Stimulated activated CD4-positive, alpha-beta T cell treated with anti-CD3 and anti-CD28 coated beads, Interleukin-1b, Interleukin-23, amount 100 ng/mL, for 1 hour (primary cell): ENCODE measurements around the gene BRI3.
"Not testable (repeated sequence)": the region's sequence is repeated elsewhere in the genome, so short reads cannot be mapped to it uniquely, and the experiment has no call there.

Source experiments
- DNase-seq, 2 donors: peaks; one replicate each; pipeline ENCODE4 v3.0.0-alpha.2; 2020; ENCODE audit warnings: low read depth in 2 of 2

Gene BRI3

GRCh38 chr7:98309566-98309965 lies 28.1 kb downstream of the BRI3 start:
- no peak for DNase-seq

- DNase-seq: no peak
Observed at GRCh38 chr7:98312201-98312600, 30.7 kb downstream of the BRI3 start.

- DNase-seq: no peak
Observed at GRCh38 chr7:98314469-98314868, 33.0 kb downstream of the BRI3 start.

GRCh38 chr7:98315318-98315993 lies 34.0 kb downstream of the BRI3 start:
- no peak for DNase-seq

- not testable (repeated sequence) for DNase-seq
Observed at GRCh38 chr7:98315994-98316527, 34.6 kb downstream of the BRI3 start.

GRCh38 chr7:98317366-98318040 lies 36.0 kb downstream of the BRI3 start:
- DNase-seq: no peak

- DNase-seq: no peak
Observed at GRCh38 chr7:98319176-98319575, 37.7 kb downstream of the BRI3 start.

GRCh38 chr7:98321301-98321700 lies 39.8 kb downstream of the BRI3 start:
- no peak for DNase-seq

- no peak for DNase-seq
Observed at GRCh38 chr7:98322331-98323270, 41.1 kb downstream of the BRI3 start.

GRCh38 chr7:98323597-98324322 lies 42.3 kb downstream of the BRI3 start:
- DNase-seq: no peak

- no peak for DNase-seq
Observed at GRCh38 chr7:98324782-98325181, 43.3 kb downstream of the BRI3 start.

- DNase-seq: no peak
Observed at GRCh38 chr7:98329100-98329790, 47.8 kb downstream of the BRI3 start.

GRCh38 chr7:98329791-98330373 lies 48.4 kb downstream of the BRI3 start:
- DNase-seq: no peak

- DNase-seq: no peak
Observed at GRCh38 chr7:98330926-98331529, 49.5 kb downstream of the BRI3 start.

GRCh38 chr7:98334081-98334480 lies 52.6 kb downstream of the BRI3 start:
- DNase-seq: no peak

- no peak for DNase-seq
Observed at GRCh38 chr7:98335411-98335977, 54.0 kb downstream of the BRI3 start.

GRCh38 chr7:98338441-98338840 lies 57.0 kb downstream of the BRI3 start:
- DNase-seq: no peak

- DNase-seq: no peak
Observed at GRCh38 chr7:98339043-98339442, 57.6 kb downstream of the BRI3 start.

- DNase-seq: no peak
Observed at GRCh38 chr7:98341106-98341505, 59.6 kb downstream of the BRI3 start.
